Measurements from ENCODE around the gene KRT33B. TPM values are rescaled to one million over a fixed set of nuclear protein-coding genes. Genes with fewer than 3 reads are reported as not detected.

The KRT33B gene
- total RNA-seq, 1 experiment from 2014 or later, result not detected

DNA sequence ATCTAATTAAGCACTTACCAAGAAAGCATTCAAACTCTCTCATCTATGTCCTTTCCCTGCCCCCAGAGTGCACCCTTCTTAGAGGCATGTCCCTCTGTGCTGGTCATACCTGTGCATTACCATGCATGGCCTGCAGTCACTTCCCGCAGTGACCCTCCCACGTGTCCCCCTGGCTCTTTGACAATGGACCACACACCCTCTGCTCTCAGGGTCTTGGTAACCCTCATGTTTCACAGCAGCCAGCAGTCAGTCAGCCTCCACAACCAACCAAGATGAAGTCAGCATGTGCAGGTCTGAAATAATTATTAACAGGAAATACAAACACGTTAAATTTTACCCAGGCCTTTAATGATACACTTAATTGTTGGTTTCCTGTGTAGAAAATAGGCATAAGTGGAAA lies 29.1 kb downstream of the KRT33B start:
- Mint-ChIP-seq H3K4me1 (no peaks in the 10 kb centered on the region), H3K36me3 (peaks cover 10% of the 10 kb centered on the region), H3K4me3 (no peak overlapping the region), H3K27me3 (ENCODE audit: low read depth) (peaks cover 3% of the 10 kb centered on the region), H3K27ac (no peak overlapping the region), H3K9me3 (peaks cover 36% of the 10 kb centered on the region)
- no peak; the same call in 1 of the 2 replicates for ATAC-seq
- ChIA-PET POLR2A (no interaction called here), CTCF (interaction anchor here (1.1 to 2.8 kb wide), 3 partner anchors 11 to 146 kb away, joined by 3 to 11 read pairs (median 6); no protein-coding TSS in a partner anchor)
- no peak for DNase-seq (ENCODE audit: low spot score)
- TF ChIP-seq, protein P1, sequence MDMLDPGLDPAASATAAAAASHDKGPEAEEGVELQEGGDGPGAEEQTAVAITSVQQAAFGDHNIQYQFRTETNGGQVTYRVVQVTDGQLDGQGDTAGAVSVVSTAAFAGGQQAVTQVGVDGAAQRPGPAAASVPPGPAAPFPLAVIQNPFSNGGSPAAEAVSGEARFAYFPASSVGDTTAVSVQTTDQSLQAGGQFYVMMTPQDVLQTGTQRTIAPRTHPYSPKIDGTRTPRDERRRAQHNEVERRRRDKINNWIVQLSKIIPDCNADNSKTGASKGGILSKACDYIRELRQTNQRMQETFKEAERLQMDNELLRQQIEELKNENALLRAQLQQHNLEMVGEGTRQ (CRISPR knock-in tag; IDR thresholded peaks at IDR 0.05), result no peak
- TF ChIP-seq, protein P2, sequence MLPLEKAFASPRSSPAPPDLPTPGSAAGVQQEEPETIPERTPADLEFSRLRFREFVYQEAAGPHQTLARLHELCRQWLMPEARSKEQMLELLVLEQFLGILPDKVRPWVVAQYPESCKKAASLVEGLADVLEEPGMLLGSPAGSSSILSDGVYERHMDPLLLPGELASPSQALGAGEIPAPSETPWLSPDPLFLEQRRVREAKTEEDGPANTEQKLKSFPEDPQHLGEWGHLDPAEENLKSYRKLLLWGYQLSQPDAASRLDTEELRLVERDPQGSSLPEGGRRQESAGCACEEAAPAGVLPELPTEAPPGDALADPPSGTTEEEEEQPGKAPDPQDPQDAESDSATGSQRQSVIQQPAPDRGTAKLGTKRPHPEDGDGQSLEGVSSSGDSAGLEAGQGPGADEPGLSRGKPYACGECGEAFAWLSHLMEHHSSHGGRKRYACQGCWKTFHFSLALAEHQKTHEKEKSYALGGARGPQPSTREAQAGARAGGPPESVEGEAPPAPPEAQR (CRISPR knock-in tag; IDR thresholded peaks at IDR 0.05), result no peak
- TF ChIP-seq, protein P3, sequence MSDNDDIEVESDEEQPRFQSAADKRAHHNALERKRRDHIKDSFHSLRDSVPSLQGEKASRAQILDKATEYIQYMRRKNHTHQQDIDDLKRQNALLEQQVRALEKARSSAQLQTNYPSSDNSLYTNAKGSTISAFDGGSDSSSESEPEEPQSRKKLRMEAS (CRISPR knock-in tag; IDR thresholded peaks at IDR 0.05), result no peak
- TF ChIP-seq, protein P4, sequence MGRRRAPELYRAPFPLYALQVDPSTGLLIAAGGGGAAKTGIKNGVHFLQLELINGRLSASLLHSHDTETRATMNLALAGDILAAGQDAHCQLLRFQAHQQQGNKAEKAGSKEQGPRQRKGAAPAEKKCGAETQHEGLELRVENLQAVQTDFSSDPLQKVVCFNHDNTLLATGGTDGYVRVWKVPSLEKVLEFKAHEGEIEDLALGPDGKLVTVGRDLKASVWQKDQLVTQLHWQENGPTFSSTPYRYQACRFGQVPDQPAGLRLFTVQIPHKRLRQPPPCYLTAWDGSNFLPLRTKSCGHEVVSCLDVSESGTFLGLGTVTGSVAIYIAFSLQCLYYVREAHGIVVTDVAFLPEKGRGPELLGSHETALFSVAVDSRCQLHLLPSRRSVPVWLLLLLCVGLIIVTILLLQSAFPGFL (CRISPR knock-in tag; IDR thresholded peaks at IDR 0.05; ENCODE audit: borderline replicate concordance), result no peak
- no peak for TF ChIP-seq ZNF121 (CRISPR knock-in tag; IDR thresholded peaks at IDR 0.05)
- no peak for TF ChIP-seq ELF4 (CRISPR knock-in tag; IDR thresholded peaks at IDR 0.05; ENCODE audit: low read depth)
- TF ChIP-seq, protein P5, sequence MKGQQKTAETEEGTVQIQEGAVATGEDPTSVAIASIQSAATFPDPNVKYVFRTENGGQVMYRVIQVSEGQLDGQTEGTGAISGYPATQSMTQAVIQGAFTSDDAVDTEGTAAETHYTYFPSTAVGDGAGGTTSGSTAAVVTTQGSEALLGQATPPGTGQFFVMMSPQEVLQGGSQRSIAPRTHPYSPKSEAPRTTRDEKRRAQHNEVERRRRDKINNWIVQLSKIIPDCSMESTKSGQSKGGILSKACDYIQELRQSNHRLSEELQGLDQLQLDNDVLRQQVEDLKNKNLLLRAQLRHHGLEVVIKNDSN (CRISPR knock-in tag; IDR thresholded peaks at IDR 0.05), result no peak
- no peak for TF ChIP-seq MYBL2 (CRISPR knock-in tag; IDR thresholded peaks at IDR 0.05)
- TF ChIP-seq KAT7 (CRISPR knock-in tag; IDR thresholded peaks at IDR 0.05; ENCODE audit: borderline replicate concordance), result no peak
- TF ChIP-seq, protein P6, sequence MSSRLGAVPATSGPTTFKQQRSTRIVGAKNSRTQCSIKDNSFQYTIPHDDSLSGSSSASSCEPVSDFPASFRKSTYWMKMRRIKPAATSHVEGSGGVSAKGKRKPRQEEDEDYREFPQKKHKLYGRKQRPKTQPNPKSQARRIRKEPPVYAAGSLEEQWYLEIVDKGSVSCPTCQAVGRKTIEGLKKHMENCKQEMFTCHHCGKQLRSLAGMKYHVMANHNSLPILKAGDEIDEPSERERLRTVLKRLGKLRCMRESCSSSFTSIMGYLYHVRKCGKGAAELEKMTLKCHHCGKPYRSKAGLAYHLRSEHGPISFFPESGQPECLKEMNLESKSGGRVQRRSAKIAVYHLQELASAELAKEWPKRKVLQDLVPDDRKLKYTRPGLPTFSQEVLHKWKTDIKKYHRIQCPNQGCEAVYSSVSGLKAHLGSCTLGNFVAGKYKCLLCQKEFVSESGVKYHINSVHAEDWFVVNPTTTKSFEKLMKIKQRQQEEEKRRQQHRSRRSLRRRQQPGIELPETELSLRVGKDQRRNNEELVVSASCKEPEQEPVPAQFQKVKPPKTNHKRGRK (CRISPR knock-in tag; IDR thresholded peaks at IDR 0.05; ENCODE audit: borderline replicate concordance), result no peak
- no peak for TF ChIP-seq NR1H2 (CRISPR knock-in tag; IDR thresholded peaks at IDR 0.05)
- no peak for TF ChIP-seq NFE2L1 (CRISPR knock-in tag; IDR thresholded peaks at IDR 0.05)
- TF ChIP-seq, protein P7, sequence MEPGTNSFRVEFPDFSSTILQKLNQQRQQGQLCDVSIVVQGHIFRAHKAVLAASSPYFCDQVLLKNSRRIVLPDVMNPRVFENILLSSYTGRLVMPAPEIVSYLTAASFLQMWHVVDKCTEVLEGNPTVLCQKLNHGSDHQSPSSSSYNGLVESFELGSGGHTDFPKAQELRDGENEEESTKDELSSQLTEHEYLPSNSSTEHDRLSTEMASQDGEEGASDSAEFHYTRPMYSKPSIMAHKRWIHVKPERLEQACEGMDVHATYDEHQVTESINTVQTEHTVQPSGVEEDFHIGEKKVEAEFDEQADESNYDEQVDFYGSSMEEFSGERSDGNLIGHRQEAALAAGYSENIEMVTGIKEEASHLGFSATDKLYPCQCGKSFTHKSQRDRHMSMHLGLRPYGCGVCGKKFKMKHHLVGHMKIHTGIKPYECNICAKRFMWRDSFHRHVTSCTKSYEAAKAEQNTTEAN (CRISPR knock-in tag; IDR thresholded peaks at IDR 0.05), result no peak
- TF ChIP-seq IRF2 (CRISPR knock-in tag; IDR thresholded peaks at IDR 0.05; ENCODE audit: borderline replicate concordance, low read depth), result no peak
- TF ChIP-seq, protein P8, sequence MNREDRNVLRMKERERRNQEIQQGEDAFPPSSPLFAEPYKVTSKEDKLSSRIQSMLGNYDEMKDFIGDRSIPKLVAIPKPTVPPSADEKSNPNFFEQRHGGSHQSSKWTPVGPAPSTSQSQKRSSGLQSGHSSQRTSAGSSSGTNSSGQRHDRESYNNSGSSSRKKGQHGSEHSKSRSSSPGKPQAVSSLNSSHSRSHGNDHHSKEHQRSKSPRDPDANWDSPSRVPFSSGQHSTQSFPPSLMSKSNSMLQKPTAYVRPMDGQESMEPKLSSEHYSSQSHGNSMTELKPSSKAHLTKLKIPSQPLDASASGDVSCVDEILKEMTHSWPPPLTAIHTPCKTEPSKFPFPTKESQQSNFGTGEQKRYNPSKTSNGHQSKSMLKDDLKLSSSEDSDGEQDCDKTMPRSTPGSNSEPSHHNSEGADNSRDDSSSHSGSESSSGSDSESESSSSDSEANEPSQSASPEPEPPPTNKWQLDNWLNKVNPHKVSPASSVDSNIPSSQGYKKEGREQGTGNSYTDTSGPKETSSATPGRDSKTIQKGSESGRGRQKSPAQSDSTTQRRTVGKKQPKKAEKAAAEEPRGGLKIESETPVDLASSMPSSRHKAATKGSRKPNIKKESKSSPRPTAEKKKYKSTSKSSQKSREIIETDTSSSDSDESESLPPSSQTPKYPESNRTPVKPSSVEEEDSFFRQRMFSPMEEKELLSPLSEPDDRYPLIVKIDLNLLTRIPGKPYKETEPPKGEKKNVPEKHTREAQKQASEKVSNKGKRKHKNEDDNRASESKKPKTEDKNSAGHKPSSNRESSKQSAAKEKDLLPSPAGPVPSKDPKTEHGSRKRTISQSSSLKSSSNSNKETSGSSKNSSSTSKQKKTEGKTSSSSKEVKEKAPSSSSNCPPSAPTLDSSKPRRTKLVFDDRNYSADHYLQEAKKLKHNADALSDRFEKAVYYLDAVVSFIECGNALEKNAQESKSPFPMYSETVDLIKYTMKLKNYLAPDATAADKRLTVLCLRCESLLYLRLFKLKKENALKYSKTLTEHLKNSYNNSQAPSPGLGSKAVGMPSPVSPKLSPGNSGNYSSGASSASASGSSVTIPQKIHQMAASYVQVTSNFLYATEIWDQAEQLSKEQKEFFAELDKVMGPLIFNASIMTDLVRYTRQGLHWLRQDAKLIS (CRISPR knock-in tag; IDR thresholded peaks at IDR 0.05; ENCODE audit: borderline replicate concordance), result no peak
- no peak for TF ChIP-seq EMX1 (CRISPR knock-in tag; IDR thresholded peaks at IDR 0.05)
- TF ChIP-seq ZNF219 (CRISPR knock-in tag; IDR thresholded peaks at IDR 0.05; ENCODE audit: borderline replicate concordance), result no peak
- TF ChIP-seq, protein P9, sequence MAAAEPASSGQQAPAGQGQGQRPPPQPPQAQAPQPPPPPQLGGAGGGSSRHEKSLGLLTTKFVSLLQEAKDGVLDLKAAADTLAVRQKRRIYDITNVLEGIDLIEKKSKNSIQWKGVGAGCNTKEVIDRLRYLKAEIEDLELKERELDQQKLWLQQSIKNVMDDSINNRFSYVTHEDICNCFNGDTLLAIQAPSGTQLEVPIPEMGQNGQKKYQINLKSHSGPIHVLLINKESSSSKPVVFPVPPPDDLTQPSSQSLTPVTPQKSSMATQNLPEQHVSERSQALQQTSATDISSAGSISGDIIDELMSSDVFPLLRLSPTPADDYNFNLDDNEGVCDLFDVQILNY (CRISPR knock-in tag; IDR thresholded peaks at IDR 0.05), result no peak
- TF ChIP-seq ZNF396 (CRISPR knock-in tag; IDR thresholded peaks at IDR 0.05; ENCODE audit: borderline replicate concordance), result no peak
- TF ChIP-seq ZNF416 (CRISPR knock-in tag; IDR thresholded peaks at IDR 0.05), result no peak

All from WTC11 (cell line).